NCI-H526 treated with DMSO at 0.1 percent for 48 hours (cell line): ENCODE measurements around the gene TMEM144.
"Not testable (repeated sequence)": the region's sequence is repeated elsewhere in the genome, so short reads cannot be mapped to it uniquely, and the experiment has no call there.

Experiments used
- DNase-seq: peaks from one replicate; lab custom pipeline; 2025; lab: John Stamatoyannopoulos, UW

TMEM144 gene

DNA sequence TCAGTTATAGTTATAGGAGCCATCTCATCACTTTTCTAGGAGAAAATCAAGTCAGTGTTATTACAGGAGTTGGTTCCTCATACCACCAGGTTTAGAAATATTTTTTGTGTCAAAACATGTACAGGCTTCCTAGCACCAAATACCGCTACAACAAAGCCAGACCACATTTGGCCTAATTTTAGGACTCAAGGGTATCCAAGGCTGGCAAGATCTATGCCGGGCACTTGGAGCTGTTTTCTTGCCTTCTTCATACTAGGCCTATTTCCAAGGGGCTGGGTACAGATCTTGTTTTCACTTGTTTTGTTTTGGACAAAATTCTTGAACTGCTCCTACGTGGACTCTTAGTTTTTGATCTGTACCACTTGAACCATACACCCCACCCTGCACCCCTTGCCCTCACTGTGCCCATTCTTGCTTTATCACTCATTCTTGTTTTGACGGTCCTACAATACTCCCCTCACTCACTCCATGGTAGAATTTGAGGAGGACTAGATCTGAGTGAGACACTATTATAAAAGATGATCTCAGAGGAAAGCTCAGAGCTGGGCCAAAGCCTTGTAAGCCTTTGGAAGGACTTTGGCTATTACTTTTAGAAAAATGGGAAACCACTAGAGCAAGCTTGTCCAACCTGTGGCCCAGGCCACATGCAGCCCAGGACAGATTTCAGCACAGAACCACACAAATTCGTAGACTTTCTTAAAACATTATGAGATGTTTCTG is 17.7 kb upstream of the TMEM144 start:
- DNase-seq: no peak

DNA sequence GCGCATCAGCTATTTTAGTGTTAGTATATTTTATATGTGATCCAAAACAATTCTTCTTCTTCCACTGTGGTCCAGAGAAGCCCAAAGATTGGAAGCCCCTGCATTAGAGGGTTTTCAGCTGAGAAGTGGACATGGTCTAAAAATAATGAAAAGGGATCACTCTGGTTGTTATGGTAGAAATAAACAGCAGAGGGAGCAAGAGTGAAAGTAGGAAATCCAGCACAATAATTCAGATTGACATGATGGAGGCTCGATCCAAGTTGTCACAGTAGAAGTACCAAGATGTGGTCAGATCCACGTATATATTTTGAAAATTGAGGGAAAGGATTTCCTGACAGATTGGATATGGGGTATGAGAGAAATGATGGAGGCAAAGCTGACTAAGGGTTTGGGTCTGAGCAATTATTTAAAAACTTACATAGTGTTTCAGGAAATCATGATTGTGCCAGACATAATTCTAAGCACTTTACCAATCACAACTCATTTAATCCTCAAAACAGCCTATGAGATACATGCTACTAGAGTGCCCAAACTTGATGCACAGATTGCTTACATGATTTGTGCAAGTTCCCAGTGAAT is 17.0 kb upstream of the TMEM144 start:
- no peak for DNase-seq

DNA sequence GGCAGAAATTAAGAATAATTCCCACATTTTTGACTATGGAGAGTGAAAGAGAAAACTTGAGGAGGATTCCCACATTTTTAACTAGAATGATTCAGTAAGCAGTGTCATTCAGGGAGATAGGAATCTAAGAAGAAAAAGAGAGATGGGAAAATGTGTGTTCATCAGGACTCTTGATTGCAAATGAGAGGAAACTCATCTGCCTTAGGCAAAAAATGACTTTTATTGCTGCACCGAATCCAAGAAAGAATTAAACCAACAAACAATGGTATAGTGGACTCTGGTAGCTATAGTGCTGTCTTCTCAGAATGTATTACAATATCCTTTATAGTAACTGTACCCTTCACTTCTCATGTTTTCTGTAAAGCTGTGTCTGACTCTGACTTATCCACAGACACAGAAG is 15.0 kb upstream of the TMEM144 start:
- no peak for DNase-seq

DNA sequence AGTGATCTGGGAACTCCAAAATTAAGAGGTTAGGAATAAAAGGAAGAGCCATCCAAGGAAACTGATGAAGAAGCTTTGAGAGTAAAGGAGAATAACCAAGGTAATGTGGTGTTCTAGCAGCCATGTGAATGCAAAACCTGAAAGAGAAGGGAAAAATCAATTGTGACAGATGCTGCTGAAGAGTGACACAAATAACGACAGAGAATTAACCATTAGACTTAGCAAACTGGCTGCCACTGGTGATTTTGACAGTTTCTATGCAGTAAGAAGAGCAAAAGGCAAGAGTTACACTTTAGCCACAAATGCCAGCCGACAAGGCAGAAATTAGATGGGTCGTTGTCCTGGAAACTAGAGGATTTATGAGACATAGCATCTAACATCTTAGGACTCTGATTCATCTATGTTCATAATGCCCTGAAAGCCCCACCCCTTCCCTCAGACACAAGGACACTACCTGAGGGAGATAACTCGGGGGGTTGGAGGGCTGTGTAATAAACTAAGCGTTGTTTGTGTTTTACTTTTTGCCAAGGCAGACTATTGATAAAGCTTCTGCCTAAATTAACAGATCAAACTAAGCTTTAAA is 13.0 kb upstream of the TMEM144 start:
- no peak for DNase-seq

DNA sequence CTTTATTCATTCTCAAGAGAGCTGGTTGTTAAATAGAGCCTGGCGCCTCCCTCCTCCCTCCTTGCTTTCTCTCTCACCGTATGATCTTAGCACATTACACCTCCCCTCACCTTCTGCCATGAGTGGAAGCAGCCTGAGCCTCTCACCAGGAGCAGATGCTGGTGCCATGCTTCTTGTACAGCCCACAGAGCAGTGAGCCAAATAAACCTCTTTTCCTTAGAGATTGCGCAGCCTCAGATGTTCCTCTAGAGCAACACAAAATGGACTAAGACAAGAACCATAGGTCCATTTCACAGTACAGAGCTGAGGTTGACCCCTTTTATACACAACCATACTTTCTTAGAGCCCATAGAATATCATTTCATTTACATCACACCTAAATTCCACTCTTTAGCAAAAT is 10.1 kb upstream of the TMEM144 start:
- DNase-seq: no peak

DNA sequence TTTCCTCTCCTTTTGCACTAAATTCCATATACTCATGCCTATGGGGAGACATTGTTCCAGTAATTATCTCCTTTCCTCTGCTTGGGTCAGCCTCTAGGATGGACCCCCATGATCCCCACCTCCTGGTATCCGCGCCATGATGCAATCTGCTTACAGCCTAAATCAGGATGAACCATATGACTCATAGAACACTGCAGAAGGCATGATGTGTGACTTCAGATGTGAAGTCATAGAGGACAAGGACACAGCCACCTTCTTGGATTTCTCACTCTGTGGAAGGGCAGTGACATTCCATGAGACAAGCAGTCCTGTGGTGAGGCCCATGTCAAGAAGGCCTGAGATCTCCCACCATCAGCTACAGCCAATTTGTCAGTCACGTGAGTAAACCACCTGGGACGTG is 9.0 kb upstream of the TMEM144 start:
- no peak for DNase-seq

DNA sequence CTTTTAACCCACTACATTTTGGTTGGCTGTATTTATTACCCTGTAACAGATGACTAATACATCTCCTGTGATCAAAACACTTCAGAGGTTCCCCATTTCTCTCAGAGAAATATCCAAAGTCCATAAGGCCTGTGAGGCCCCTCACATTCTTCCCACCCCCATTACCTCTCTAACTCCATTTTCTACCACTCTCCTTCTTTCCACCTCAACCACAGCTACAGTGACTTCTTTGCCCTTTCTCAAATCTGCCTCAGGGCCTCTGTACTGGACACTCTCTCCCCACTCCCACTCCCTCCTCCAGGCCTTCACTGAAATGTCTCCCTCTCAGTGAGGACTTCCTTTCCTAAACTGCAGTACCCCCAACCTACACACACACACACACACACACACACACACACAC is 8.4 kb upstream of the TMEM144 start:
- no peak for DNase-seq

DNA sequence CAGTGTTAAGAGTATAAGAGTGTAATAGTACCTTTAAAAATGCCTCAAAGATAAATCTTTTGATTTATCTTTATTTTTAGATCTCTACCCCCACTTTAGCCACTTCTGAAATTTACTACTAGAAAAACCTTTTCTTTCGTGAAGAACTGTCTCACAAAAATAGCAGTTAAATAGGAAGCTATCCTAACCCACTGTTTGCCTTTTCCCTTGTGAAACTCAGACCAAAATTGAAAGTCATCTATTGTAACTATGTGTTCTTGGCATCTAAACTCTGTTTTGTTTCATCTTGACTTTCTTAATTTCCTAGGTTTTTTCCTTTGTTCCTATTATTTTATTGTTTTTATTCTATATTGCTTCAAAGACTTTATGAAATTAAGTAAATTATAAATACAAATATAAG is 7.8 kb upstream of the TMEM144 start:
- DNase-seq: no peak

DNA sequence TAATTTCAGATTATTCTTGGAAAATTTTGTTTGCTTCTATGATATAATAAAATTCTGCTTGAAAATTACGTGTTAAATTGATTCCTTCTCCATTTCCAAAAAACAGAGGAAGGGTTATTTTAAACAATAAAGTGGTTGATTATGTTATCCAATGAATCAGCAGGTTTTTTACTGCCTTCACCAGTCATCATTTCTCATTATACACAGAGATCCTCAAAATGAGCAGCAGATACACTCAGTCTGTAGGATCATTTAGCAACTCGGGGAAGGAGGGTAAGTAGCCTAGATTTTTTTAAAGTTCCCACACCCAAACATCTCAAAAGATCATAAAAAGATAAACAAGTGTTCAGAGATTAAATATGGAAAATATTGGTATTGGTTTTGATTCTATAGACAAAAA is 6.8 kb upstream of the TMEM144 start:
- DNase-seq: no peak

DNA sequence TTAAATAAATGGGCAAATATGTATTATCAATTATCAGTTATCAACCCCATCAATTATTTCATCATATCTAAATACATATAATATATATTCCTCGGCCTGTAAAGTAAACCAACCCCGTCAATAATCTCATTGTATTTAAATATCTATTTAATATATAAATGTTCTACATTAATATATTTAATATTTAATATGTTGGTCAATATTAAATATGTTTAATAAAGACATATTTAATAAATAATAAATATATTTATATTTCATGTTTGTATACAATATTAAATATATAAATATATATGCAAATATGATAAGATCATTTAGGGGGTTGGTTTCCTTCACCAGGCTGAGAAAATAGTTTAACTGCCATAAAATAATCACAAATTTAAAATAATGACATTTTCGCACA is 6.4 kb upstream of the TMEM144 start:
- DNase-seq: no peak

DNA sequence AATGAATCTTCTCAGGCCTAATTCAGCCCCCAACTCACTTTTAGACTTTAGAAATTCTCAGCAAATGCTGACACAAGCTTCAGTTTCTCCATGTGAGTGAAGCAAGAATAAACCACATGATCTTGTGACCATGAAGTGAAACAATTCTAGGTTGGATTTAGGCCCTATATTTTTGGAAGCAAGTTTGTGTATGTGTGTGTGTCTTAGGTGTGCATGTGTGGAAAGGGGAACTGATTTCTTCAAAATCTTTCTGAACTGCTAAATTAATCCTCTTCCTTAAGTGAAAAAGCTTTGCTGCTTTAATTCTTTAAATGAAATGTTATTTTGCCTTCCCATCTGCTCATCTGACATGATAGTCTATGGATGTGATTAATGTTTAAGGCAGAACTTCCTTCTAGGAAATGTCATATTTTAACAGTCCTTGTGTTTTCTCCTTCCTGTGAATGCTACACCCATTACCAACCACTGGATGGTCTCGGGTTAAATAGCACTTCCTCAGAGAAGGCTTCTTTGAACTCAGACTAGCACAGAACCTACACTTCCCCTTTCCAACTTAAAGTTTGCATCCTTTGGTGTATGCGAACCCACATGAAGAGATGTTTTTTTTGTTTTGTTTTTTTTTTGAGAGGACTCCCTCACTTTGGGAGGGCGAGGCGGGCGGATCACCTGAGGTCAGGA is 1.2 kb upstream of the TMEM144 start:
- no peak for DNase-seq

DNA sequence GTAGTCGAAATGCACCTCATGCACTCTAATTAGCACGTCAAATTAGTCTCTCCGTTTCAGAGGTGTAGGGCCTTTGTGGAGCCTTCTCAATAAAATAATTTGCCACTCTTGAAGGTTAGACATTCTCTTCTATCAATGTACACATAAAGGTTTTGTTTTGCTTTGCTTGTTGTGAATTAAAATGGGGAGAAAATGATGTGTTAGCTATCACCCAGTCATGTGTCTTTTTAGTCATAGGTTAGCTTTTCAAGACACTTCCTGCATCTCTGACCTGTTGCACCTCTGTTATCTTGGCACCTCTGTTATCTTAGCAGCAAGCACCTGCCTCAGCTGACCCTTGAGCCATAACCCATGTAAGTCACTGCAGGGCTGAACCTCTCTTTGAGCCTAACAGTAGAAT is 936 bp downstream of the TMEM144 start:
- no peak for DNase-seq

DNA sequence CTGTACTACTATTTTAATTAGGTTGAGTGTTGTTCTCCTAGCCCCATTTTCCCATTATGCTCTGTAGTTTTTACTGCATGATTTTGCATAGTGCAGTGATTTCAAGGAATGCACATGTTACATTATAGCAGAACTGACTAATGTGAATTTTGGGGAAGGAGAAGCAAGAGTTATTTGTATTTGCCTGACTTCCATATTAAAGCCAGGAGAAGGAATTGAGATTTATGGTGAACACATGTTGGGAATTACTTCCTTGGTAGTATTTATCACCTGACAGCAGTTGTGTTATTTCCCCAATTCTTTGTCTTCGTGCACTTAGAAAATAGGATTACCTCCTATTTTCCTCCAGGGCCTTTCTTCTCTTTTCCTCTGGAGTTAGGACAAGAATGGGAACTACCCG is 3.2 kb downstream of the TMEM144 start:
- DNase-seq: no peak

DNA sequence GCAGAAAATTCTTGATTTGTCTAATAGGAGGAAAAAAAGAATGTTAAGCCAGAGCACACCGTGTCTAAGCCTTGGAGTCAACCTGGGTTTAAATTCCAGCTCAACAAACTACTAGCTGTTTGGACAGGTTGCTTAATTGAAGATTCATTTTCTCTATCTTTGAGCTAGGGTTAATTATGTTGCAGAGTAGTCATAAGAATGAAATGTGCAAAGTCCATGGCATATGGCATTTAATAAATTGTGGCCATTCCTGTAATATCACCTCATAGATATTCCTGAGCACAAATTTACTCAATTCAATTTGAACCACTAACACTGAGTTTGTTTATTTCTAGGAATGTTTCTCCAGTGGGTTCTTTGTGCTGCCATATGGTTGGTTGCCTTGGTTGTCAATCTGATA is 4.6 kb downstream of the TMEM144 start:
- no peak for DNase-seq

DNA sequence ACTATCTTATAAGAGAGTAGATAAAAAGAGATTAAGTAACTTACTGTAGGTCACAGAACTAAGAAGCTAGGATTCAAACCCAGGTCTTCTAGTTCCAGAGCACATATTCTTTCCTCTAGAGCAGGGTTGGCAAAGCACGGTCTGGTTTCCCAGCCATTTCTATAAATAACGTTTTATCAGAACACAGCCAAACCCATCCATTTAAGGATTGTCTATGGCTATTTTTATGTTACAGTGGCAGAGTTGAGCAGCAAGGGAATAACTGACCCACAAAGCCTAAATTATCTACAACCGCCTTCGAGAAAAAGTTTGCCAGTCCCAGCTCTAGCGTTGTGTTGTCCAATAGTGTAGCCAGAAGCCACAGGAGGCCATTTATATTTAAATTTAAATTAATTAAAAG is 7.5 kb downstream of the TMEM144 start:
- DNase-seq: no peak

DNA sequence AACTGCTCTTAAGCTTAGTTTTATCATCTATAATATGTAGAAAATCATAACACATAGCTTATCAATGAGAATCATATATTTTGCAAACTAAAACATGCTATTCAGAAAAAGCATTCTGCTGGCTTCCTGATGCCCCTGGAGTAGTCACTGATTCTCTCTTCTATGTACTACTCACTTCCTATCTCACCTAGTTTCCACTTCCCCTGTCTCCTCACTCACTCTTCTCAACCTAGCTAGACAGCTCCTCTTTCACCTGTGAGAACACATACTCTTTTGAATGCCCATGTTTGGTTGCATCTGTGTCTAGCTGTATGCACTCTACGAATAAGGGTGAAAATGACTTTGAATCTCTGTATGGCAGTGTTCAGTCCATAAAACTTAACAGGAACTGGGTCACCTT is 9.3 kb downstream of the TMEM144 start:
- no peak for DNase-seq

DNA sequence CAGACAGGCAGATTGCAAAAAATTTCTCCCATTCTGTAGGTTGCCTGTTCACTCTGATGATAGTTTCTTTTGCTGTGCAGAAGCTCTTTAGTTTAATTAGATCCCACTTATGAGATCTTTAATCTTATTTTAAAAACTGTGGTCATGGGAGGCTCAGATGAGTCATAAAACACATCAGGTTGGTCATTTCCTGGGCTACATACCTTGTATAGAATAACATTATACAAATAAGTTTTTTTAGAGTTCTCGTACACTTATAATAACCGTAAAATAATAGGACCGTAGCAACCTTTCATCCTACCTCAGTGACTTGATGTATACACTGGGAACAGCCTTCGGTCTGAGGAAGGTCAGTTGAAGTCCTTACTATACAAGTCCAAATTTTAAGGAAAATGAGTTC is 14.0 kb downstream of the TMEM144 start:
- DNase-seq: not testable (repeated sequence)

DNA sequence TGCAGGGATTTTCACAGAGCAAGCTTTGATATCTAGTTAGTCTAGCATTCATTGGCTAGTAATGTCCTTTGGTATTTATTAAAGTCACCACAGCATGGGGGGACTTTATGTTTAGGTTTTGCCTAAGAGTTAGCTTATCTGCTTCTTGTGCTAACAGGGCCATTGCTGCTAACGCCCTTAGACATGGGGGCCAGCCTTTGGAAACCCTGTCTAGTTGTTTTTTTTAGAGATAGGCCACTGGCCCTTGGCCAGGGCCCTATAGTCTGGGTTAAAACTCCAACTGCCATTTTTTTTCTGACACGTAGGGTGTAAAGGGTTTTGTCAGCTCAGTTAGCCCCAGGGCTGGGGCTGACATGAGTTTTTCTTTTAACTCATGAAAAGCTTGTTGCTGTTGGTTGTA is 14.7 kb downstream of the TMEM144 start:
- DNase-seq: not testable (repeated sequence)

DNA sequence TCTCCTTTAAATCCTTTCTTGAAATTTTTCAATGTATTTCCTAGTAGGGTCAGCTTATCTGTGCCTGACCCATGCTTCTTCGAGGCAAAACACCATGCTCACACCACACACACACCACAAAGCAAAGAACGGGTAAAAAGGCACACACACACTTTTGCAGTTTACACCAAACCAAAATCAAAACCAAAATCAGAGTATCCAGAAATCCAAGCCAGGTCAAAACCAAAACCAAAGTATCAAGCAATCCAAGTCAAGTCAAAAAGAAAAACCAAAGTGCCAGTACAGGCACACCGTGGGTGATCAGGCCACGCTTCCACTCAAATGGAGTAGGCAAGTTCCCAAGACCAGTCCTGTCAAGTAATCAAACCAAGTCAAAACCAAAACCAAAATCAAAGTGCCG is 17.6 kb downstream of the TMEM144 start:
- DNase-seq: not testable (repeated sequence)

DNA sequence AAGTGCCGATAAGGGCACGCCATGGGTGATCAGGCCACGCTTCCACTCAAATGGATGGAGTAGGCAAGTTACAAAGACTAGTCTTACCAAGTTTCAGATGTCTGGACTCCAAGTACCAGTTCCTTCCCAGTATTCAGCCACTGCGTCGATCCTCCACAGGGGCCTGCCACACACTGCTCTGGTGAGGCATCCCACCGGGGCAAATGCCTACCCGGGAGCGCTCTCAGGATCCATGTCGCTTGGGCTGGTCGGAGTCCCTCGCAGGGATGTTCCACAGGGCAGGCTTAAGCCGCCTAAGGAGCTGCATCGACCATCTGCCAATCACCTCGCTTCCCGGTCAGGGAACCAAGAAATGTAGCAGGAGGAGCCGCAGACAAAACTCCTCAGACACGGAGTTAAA is 18.1 kb downstream of the TMEM144 start:
- not testable (repeated sequence) for DNase-seq

DNA sequence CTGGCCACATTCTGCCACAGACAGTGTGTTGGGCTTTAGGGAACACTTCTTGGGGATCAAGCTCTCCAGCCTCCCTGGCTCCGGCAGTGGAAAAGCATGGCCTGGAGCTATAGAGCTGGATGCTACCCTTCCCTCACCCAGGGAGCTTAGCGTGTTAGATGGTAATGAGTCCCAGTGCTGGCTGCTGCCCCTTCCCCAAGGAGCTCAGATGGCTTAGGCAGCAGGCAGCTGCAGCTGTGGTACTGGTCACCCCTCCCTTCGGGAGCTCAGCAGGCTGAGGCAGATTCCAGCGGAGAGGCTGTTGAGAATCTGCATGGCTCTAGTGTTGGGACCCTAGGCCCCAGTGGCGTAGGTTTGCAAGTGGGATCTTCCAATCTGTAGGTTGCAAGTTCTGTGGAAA is 19.5 kb downstream of the TMEM144 start:
- DNase-seq: no peak

DNA sequence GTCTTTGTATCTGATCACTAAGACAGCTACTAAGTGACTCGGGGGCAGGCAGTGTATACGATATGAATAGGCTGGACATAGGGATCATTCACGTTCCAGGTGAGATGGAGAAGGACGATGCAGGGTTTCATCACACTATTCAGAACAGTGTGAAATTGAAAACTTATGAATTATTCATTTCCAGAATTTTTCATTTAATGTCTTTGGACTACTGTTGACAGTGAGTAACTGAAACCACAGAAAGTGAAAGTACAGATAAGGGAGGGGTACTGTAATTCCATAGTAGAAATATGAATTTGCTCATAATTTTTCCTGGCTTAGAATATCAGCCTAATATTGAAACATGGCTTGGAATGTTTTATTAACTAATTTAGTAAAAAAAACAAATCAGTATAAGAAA is 24.4 kb downstream of the TMEM144 start:
- DNase-seq: no peak

DNA sequence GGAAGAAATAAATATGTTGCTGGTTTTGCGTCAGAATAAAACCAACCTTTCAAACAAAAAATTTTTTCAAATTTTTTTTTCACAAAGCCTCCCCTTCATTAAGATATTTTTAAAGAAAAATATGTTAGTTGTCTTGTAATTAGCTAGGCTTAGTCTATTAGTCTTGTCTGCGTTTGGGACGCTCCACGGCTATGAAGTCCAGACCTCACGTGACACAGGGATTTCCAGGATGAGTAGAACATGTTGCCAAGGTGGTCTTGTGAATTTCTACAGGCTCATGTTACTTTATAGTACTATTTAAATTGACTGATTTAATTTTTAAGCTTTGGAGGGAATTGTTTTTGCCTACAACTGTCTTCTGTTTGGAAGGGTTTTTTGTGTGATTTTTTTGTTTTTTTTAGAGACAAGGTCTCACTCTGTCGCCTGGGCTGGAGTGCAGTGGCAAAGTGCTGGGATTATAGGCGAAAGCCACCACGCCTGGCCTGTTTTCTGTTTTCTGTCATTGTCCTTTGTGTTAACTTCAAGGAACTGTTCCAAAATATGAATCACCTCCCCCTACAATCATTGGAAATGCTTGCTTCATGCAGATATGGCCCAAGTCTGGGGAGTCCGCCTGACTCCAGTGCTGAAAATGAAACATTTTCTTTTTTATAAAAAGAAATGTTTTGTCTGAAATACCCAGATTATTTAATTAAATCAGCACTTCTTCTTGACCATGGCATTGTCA is 26.2 kb downstream of the TMEM144 start:
- DNase-seq: no peak
